ENCODE data around the gene TNFAIP6. TPM values are rescaled to one million over a fixed set of nuclear protein-coding genes. Genes with fewer than 3 reads are reported as not detected.

TNFAIP6 gene
- total RNA-seq, 1 donor from 2014 or later, result not detected

DNA sequence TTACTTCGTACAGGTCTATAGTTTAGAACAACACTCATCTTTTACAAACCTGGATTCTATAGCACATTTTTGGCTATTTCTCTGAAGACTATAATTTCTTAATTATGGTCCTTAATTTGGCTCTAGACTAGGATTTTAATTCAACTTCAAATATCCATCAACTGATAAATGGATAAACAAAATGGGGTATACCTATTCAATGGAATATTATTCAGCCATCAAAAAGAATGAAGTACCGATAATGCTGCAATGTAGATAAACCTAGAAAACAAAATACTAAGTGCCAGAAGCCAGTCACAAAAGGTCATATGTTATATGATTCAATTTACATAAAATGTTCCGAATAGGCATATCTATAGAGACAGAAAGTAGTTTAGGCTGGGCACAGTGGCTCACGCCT, 37.1 kb downstream of the TNFAIP6 start:
- Mint-ChIP-seq H3K9me3 (ENCODE audit: unreplicated experiment) (no peaks in the 10 kb centered on the region), H3K4me1 (ENCODE audit: low read depth, unreplicated experiment) (no peaks in the 10 kb centered on the region), H3K4me3 (ENCODE audit: unreplicated experiment) (no peak overlapping the region), H3K27me3 (ENCODE audit: unreplicated experiment) (no peaks in the 10 kb centered on the region), H3K27ac (ENCODE audit: unreplicated experiment) (no peak overlapping the region), H3K36me3 (ENCODE audit: unreplicated experiment) (no peaks in the 10 kb centered on the region)
- TF ChIP-seq, protein P1, sequence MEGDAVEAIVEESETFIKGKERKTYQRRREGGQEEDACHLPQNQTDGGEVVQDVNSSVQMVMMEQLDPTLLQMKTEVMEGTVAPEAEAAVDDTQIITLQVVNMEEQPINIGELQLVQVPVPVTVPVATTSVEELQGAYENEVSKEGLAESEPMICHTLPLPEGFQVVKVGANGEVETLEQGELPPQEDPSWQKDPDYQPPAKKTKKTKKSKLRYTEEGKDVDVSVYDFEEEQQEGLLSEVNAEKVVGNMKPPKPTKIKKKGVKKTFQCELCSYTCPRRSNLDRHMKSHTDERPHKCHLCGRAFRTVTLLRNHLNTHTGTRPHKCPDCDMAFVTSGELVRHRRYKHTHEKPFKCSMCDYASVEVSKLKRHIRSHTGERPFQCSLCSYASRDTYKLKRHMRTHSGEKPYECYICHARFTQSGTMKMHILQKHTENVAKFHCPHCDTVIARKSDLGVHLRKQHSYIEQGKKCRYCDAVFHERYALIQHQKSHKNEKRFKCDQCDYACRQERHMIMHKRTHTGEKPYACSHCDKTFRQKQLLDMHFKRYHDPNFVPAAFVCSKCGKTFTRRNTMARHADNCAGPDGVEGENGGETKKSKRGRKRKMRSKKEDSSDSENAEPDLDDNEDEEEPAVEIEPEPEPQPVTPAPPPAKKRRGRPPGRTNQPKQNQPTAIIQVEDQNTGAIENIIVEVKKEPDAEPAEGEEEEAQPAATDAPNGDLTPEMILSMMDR (IDR thresholded peaks at IDR 0.05; ENCODE audit: partially characterized antibody, unreplicated experiment), result no peak
- DNase-seq, result no peak

DNA sequence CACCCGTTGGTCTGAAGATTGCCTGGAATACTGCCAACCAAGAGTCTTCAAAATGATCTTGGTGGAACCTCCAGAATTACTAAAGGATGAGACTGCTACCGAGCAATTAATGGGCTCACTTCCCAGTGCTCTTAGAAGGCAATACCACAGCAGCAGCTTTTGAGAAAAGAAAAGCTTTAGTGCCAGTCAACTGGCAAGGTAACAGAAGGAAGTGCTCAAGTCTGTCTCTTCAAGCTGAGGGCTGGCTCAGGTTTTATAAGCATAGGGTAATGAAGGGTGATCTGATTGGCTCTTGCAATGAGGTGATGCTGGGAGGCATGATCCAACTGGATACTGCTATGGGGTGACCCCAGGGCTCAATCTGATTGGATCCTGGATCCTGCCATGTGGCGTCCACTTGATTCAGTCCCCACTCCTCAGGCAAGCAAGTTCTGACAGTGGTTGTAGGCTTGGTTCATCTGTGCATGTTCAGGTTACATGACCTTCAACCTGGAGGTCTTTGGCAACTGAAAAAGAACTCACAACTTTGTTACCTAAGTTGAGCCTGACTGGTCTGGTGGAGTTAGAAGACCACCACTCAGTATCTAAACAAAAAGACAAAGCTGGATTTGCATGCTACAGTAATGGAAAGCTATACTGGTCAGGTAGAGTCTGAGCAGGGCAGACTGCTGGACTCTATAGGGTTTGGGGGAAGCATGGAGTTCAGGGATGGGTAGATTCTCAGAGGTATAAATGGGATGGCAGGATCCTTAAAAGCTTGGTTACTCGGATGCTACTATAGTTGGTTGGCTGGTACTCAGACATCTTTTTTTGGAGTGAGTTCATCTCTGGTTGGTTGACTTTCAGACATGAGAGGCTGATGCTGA, 38.4 kb downstream of the TNFAIP6 start:
- H3K27ac Mint-ChIP-seq (ENCODE audit: unreplicated experiment), result no peak overlapping the region
- H3K27me3 Mint-ChIP-seq (ENCODE audit: unreplicated experiment), result no peaks in the 10 kb centered on the region
- no peak for DNase-seq
- no peak overlapping the region for H3K4me3 Mint-ChIP-seq (ENCODE audit: unreplicated experiment)
- H3K4me1 Mint-ChIP-seq (ENCODE audit: low read depth, unreplicated experiment), result no peaks in the 10 kb centered on the region
- H3K36me3 Mint-ChIP-seq (ENCODE audit: unreplicated experiment), result no peaks in the 10 kb centered on the region
- no peaks in the 10 kb centered on the region for H3K9me3 Mint-ChIP-seq (ENCODE audit: unreplicated experiment)
- TF ChIP-seq, protein P1 (IDR thresholded peaks at IDR 0.05; ENCODE audit: partially characterized antibody, unreplicated experiment), result no peak

GRCh38 chr2:151399981-151400380, 42.6 kb downstream of the TNFAIP6 start:
- TF ChIP-seq, protein P1 (IDR thresholded peaks at IDR 0.05; ENCODE audit: partially characterized antibody, unreplicated experiment), result no peak
- Mint-ChIP-seq H3K4me1 (ENCODE audit: low read depth, unreplicated experiment) (no peaks in the 10 kb centered on the region), H3K27ac (ENCODE audit: unreplicated experiment) (no peak overlapping the region), H3K27me3 (ENCODE audit: unreplicated experiment) (no peaks in the 10 kb centered on the region), H3K9me3 (ENCODE audit: unreplicated experiment) (no peaks in the 10 kb centered on the region), H3K36me3 (ENCODE audit: unreplicated experiment) (no peaks in the 10 kb centered on the region), H3K4me3 (ENCODE audit: unreplicated experiment) (no peak overlapping the region)
- DNase-seq, result no peak

DNA sequence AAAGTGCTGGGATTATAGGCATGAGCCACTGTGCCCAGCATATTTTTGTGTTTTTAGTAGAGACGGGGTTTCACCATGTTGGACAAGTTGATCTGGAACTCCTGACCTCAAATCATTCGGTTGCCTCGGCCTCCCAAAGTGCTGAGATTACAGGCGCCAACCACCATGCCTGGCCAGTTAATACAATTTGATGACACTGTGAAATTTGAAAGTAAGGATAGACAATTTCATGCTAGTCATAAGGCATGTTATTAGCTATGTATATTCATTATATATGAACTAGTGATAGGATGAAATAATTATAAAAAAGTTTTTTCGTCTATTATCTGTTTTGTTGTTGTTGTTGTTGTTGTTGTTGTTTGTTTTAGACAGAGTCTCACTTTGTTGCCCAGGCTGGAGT, 43.8 kb downstream of the TNFAIP6 start:
- Mint-ChIP-seq H3K36me3 (ENCODE audit: unreplicated experiment) (no peaks in the 10 kb centered on the region), H3K27me3 (ENCODE audit: unreplicated experiment) (no peaks in the 10 kb centered on the region), H3K4me1 (ENCODE audit: low read depth, unreplicated experiment) (no peaks in the 10 kb centered on the region), H3K27ac (ENCODE audit: unreplicated experiment) (no peak overlapping the region), H3K9me3 (ENCODE audit: unreplicated experiment) (no peaks in the 10 kb centered on the region), H3K4me3 (ENCODE audit: unreplicated experiment) (no peak overlapping the region)
- no peak for DNase-seq
- TF ChIP-seq, protein P1 (IDR thresholded peaks at IDR 0.05; ENCODE audit: partially characterized antibody, unreplicated experiment), result no peak

GRCh38 chr2:151403914-151404313, 46.5 kb downstream of the TNFAIP6 start:
- H3K4me3 Mint-ChIP-seq (ENCODE audit: unreplicated experiment), result no peak overlapping the region

More at GRCh38 chr2:151403914-151404313, 46.5 kb downstream of the TNFAIP6 start:
- no peak for DNase-seq
- Mint-ChIP-seq H3K36me3 (ENCODE audit: unreplicated experiment) (no peaks in the 10 kb centered on the region), H3K9me3 (ENCODE audit: unreplicated experiment) (no peaks in the 10 kb centered on the region), H3K4me1 (ENCODE audit: low read depth, unreplicated experiment) (no peaks in the 10 kb centered on the region), H3K27me3 (ENCODE audit: unreplicated experiment) (no peaks in the 10 kb centered on the region), H3K27ac (ENCODE audit: unreplicated experiment) (no peak overlapping the region)
- TF ChIP-seq, protein P1 (IDR thresholded peaks at IDR 0.05; ENCODE audit: partially characterized antibody, unreplicated experiment), result no peak
